Measurements from ENCODE around the gene POLR1A. TPM values are rescaled to one million over a fixed set of nuclear protein-coding genes. Genes with fewer than 3 reads are reported as not detected.

Gene POLR1A
- total RNA-seq, 1 experiment from 2014 or later, result 29.7 TPM

DNA sequence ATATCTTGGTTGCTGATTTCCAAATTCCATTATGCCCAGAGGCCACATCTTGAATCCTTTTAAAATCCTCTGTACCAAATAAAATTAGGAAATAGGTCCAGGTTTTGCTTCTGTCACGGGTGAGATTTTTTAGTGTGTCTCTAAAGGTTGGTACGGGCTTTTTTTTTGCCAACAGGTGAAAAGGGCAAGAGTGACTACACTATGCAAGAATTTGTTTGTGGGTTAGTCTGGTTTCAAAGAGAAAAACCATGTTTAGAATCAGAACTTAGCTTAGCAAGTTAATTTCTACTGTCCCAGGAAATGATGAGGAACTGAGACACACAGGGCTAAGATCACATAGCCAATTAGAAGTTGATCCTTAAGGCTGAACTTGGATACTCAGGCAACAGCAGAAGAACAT lies 41.7 kb downstream of the POLR1A start:
- BruUV-seq (replicated peaks), result TSS peak; percentile 29
- peak in 1 of 2 experiments; percentile 80 for DNase-seq
- Histone ChIP-seq H2AFZ (no peak overlapping the region), H3K79me2 (ENCODE audit: low read depth) (peaks cover 25% of the 10 kb centered on the region), H3K27ac (peak overlapping the region; percentile 80), H4K20me1 (ENCODE audit: insufficient read depth) (no peaks in the 10 kb centered on the region), H3K27me3 (ENCODE audit: insufficient read depth, low read depth) (no peaks in the 10 kb centered on the region), H3K9me3 (ENCODE audit: insufficient read depth, low read depth) (no peaks in the 10 kb centered on the region), H3K4me2 (peak overlapping the region; percentile 33), H3K9me2 (ENCODE audit: insufficient read depth) (no peaks in the 10 kb centered on the region), H3F3A (ENCODE audit: insufficient read depth, low read depth) (peaks cover 56% of the 10 kb centered on the region), H3K4me3 (no peak overlapping the region), H3K4me1 (replicated peaks; ENCODE audit: insufficient read depth) (peaks cover 59% of the 10 kb centered on the region), H3K36me3 (ENCODE audit: low read depth) (peaks cover 70% of the 10 kb centered on the region)
- CTCF ChIA-PET, result interaction anchor here (0.6 kb wide), 1 partner anchor 9 kb away, joined by 4 read pairs; no protein-coding TSS in a partner anchor
- intact Hi-C loops (cut with micrococcal nuclease; ENCODE audit: unreplicated experiment), result loop anchor here (1.0 to 5.0 kb wide), 2 partner anchors 130 to 177 kb away; partner anchors contain the start of gene ST3GAL5
- TF ChIP-seq, protein P1, sequence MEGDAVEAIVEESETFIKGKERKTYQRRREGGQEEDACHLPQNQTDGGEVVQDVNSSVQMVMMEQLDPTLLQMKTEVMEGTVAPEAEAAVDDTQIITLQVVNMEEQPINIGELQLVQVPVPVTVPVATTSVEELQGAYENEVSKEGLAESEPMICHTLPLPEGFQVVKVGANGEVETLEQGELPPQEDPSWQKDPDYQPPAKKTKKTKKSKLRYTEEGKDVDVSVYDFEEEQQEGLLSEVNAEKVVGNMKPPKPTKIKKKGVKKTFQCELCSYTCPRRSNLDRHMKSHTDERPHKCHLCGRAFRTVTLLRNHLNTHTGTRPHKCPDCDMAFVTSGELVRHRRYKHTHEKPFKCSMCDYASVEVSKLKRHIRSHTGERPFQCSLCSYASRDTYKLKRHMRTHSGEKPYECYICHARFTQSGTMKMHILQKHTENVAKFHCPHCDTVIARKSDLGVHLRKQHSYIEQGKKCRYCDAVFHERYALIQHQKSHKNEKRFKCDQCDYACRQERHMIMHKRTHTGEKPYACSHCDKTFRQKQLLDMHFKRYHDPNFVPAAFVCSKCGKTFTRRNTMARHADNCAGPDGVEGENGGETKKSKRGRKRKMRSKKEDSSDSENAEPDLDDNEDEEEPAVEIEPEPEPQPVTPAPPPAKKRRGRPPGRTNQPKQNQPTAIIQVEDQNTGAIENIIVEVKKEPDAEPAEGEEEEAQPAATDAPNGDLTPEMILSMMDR (conservative IDR thresholded peaks at IDR 0.05), result no peak
- no peak for TF ChIP-seq EZH2 (IDR thresholded peaks at IDR 0.05; ENCODE audit: low read depth)
- POLR2A ChIA-PET (ENCODE audit: unreplicated experiment), result no interaction called here

DNA sequence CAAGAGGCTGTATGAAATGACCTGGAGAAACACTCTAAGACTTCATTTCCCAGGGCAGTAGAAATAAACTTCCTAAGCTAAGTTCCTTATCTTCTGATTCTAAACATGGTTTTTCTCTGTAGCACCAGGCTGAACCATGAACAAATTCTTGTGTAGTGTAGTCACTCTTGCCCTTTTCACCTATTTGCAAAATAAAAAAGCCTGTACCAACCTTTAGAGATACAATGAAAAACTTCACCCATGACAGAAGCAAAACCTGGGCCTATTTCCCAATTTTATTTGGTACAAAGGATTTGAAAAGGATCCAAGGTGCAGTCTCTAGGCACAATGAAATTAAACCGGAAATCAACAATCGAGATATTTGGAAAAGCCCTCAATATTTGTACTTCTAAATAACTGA lies 43.6 kb downstream of the POLR1A start:
- Histone ChIP-seq H2AFZ (no peak overlapping the region), H3K4me2 (peak overlapping the region; percentile 57), H3K36me3 (ENCODE audit: low read depth) (peaks cover 58% of the 10 kb centered on the region), H3K4me1 (replicated peaks; ENCODE audit: insufficient read depth) (peaks cover 59% of the 10 kb centered on the region), H3K9me3 (ENCODE audit: insufficient read depth, low read depth) (no peaks in the 10 kb centered on the region), H3K9me2 (ENCODE audit: insufficient read depth) (no peaks in the 10 kb centered on the region), H3K27ac (peak overlapping the region; percentile 80), H3F3A (ENCODE audit: insufficient read depth, low read depth) (peaks cover 51% of the 10 kb centered on the region), H3K4me3 (peak overlapping the region; percentile 23; the same call in 1 of the 2 replicates), H4K20me1 (ENCODE audit: insufficient read depth) (no peaks in the 10 kb centered on the region), H3K79me2 (ENCODE audit: low read depth) (peaks cover 25% of the 10 kb centered on the region), H3K27me3 (ENCODE audit: insufficient read depth, low read depth) (no peaks in the 10 kb centered on the region)
- no peak for TF ChIP-seq EZH2 (IDR thresholded peaks at IDR 0.05; ENCODE audit: low read depth)
- TF ChIP-seq, protein P1 (conservative IDR thresholded peaks at IDR 0.05), result no peak
- POLR2A ChIA-PET (ENCODE audit: unreplicated experiment), result no interaction called here
- no TSS peak for BruUV-seq (replicated peaks)
- intact Hi-C loops (cut with micrococcal nuclease; ENCODE audit: unreplicated experiment), result loop anchor here (5.0 kb wide), 1 partner anchor 175 kb away; the partner anchor contains the start of gene ST3GAL5
- CTCF ChIA-PET, result no interaction called here
- peak in 1 of 2 experiments; percentile 91 for DNase-seq

DNA sequence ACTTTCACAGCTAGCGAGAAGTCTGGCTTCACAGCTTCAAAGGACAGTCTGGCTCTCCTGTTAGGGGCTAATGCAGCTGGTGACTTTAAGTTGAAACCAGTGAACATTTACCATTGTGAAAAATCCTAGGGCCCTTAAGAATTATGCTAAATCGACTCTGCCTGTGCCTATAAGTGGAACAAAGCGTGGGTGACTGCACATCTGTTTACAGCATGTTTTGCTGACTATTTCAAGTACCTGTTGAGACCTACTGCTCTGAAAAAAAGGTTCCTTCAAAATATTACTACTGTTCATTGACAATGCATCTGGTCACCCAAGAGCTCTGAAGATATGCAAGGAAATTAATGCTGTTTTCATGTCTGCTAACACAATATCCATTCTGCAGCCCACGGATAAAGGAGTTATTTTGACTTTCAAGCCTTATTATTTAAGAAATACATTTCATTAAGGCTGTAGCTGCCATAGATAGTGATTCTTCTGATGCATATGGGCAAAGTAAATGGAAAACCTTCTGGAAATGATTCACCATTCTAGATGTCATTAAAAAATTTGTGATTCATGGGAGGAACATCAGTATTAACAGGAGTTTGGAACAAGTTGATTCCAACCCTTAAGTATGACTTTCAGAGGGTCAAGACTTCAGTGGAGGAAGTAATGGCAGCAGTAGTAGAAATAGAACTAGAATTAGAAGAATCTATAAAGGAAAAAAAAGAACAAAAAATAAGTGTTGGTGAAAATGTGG lies 48.9 kb downstream of the POLR1A start:
- POLR2A ChIA-PET (ENCODE audit: unreplicated experiment), result no interaction called here
- Histone ChIP-seq H3K36me3 (ENCODE audit: low read depth) (peaks cover 24% of the 10 kb centered on the region), H3K27me3 (ENCODE audit: insufficient read depth, low read depth) (no peaks in the 10 kb centered on the region), H3K9me2 (ENCODE audit: insufficient read depth) (no peaks in the 10 kb centered on the region), H3K27ac (no peak overlapping the region), H3F3A (ENCODE audit: insufficient read depth, low read depth) (peaks cover 15% of the 10 kb centered on the region), H3K79me2 (ENCODE audit: low read depth) (0 out of 2 replicates have a peak, but pooled peaks cover 11% of the 10 kb centered on the region), H3K4me2 (no peak overlapping the region), H3K4me3 (no peak overlapping the region), H3K9me3 (ENCODE audit: insufficient read depth, low read depth) (no peaks in the 10 kb centered on the region), H3K4me1 (replicated peaks; ENCODE audit: insufficient read depth) (peaks cover 19% of the 10 kb centered on the region), H2AFZ (no peak overlapping the region), H4K20me1 (ENCODE audit: insufficient read depth) (no peaks in the 10 kb centered on the region)
- TF ChIP-seq, protein P1 (conservative IDR thresholded peaks at IDR 0.05), result no peak
- TF ChIP-seq EZH2 (IDR thresholded peaks at IDR 0.05; ENCODE audit: low read depth), result no peak
- DNase-seq, result no peak
- intact Hi-C loops (cut with micrococcal nuclease; ENCODE audit: unreplicated experiment), result no loop called here
- CTCF ChIA-PET, result interaction anchor here (0.6 to 1.1 kb wide), 2 partner anchors 168 to 242 kb away, joined by 5 to 7 read pairs; partner anchors contain the start of gene ST3GAL5
- no TSS peak for BruUV-seq (replicated peaks)

Measured in PC-9 (cell line).